Cardiac fibroblast (primary cell): ENCODE measurements around the gene TM4SF1.
"Not testable (repeated sequence)": the region's sequence is repeated elsewhere in the genome, so short reads cannot be mapped to it uniquely, and the experiment has no call there.

ENCODE experiments used
- DNase-seq, 2 donors: peaks; one replicate each; pipeline versions ENCODE4 v3.0.0 to v3.0.0-alpha.2; 2010; ENCODE audit warnings: low read depth in 2 of 2
- H3K4me3 ChIP-seq, 2 donors: replicated peaks in 1 of 2; 1 replicate in 1 of 2; 2 replicates in 1 of 2; pipeline ENCODE4 v1.5.1; 2011; ENCODE audit warnings: low read depth in 2 of 2, low read length in 2 of 2, mild to moderate bottlenecking in 2 of 2, moderate library complexity in 1 of 2
- CTCF ChIP-seq: IDR thresholded peaks from one replicate; pipeline ENCODE4 v1.5.1; 2011; ENCODE audit warnings: low read depth, mild to moderate bottlenecking, low read length, inconsistent platforms

The TM4SF1 gene

GRCh38 chr3:149342413-149343380 is 34.8 kb downstream of the TM4SF1 start:
- peak; percentile 71 to 93 for DNase-seq
- H3K4me3 ChIP-seq = no peak overlapping the region
- no peak for TF ChIP-seq CTCF

- no peak for TF ChIP-seq CTCF
- H3K4me3 ChIP-seq = no peak overlapping the region
- DNase-seq = peak; percentile 73 to 82
Observed at GRCh38 chr3:149340310-149340933, 37.0 kb downstream of the TM4SF1 start.

GRCh38 chr3:149339931-149340309 is 37.5 kb downstream of the TM4SF1 start:
- DNase-seq = peak; percentile 98 to 99
- H3K4me3 ChIP-seq = no peak overlapping the region
- TF ChIP-seq CTCF = no peak

- not testable (repeated sequence) for DNase-seq, H3K4me3 ChIP-seq
Observed at GRCh38 chr3:149337486-149337885, 40.0 kb downstream of the TM4SF1 start.

GRCh38 chr3:149336925-149337324 is 40.5 kb downstream of the TM4SF1 start:
- peak in 1 of 2 donors; percentile 53 for DNase-seq
- TF ChIP-seq CTCF = no peak

GRCh38 chr3:149333176-149333859 is 44.1 kb downstream of the TM4SF1 start, which contains the start of gene TM4SF18:
TSS of gene TM4SF18 (minus strand) at chr3:149333636. CDS start at chr3:149333382, 254 bp downstream.
- no peak within 1 kb of the TSS for H3K4me3 ChIP-seq
- no peak for DNase-seq
- TF ChIP-seq CTCF = no peak

More at GRCh38 chr3:149336925-149337324, 40.5 kb downstream of the TM4SF1 start:
- no peak overlapping the region for H3K4me3 ChIP-seq

- no peak for TF ChIP-seq CTCF
- no peak for DNase-seq
- H3K4me3 ChIP-seq = no peak overlapping the region
Observed at GRCh38 chr3:149332771-149333170, 44.7 kb downstream of the TM4SF1 start.
